IPS-NIHi11 (cell line): ENCODE measurements around the gene CCDC186.
"Not testable (repeated sequence)": the region's sequence is repeated elsewhere in the genome, so short reads cannot be mapped to it uniquely, and the experiment has no call there.

Experiments used
- DNase-seq: peaks from one replicate; pipeline ENCODE4 v3.0.0; 2012; ENCODE audit warnings: mixed read lengths, low spot score

The CCDC186 gene

GRCh38 chr10:114173603-114173920 lies 441 bp downstream of the CCDC186 start:
- peak; percentile 51 for DNase-seq

- no peak for DNase-seq
Measured at GRCh38 chr10:114172776-114173602, 1.0 kb downstream of the CCDC186 start.

DNA sequence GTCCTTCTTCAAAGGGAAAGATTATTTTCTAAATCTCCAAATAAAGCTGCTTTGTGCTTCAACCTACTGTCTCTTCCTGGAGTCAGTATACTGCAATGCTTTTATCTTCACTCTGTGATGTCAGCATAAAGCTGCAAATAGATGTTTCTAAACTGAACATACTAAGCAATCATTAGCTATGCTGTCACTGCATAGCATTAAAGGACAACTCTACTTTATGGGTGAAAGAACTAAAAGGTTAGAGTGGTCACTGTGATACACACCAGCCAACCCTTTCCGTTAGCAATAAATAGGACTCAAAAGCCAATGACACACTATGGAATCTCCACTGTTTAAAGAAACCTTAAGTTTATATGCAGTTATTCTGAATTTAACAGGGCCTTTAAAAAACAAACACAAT lies 1.8 kb downstream of the CCDC186 start:
- DNase-seq: no peak

DNA sequence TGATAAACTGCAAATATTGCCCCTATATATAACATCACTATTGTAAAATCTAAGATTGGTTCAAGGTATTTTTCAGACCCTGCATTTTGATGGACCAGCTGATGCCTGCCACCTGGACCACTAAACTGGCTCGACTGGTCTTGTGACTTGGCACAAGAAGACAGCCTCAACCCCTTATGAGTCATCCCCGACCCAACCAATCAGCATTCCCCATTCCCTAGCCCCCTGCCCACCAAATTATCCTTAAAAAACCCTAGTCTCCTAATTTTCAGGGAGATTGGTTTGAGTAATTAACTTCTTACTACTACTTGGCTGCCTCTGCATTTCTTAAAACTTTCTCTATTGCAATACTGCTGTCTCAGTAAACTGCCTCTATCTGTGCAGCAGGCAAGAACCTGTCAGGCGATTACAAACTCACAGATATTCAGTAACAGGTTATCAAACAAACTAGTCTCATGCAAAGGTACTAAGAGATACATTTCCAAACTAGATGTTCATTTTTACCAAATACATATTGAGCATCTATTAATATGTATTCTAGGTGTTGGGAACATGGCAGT lies 5.5 kb downstream of the CCDC186 start:
- no peak for DNase-seq

DNA sequence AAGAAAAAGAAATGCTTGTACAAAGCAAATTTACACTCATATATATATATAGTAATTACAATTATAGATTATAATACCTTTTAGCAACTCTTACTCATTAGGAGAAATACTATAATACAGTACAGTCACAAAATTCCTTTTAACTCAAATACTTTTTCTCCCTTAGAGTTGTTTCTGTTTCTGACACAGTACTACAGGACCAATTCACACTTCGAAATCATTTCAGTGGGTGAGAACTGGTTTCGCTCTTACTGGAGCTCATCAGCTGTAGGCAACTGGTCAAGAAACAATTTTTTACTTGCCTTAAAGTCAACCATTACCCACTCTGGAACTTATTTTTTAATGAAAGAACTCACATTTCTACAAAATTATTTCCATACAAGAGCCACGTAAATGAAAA lies 6.0 kb downstream of the CCDC186 start:
- DNase-seq: no peak

GRCh38 chr10:114166494-114166893 lies 7.5 kb downstream of the CCDC186 start:
- DNase-seq: no peak

- peak; percentile 11 for DNase-seq
Measured at GRCh38 chr10:114166043-114166442, 8.0 kb downstream of the CCDC186 start.

DNA sequence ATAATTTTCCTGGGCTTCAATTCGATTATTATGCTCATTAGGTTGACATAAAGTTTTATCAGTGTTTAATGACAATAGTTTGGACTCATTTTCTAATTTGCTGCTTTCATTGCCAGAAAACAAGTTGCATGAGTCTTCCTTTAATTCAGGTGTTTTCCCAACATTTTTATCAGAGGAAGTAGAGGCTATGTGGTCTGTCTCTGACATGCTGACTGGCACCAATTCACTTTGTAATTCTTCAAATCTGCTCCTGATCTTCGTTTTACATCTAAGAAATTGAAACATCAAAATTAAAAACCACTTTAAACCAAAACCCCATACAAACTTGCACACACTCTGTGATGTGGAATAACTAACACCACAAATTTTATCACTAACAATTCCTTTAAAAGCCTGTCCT lies 10.9 kb downstream of the CCDC186 start:
- no peak for DNase-seq

DNA sequence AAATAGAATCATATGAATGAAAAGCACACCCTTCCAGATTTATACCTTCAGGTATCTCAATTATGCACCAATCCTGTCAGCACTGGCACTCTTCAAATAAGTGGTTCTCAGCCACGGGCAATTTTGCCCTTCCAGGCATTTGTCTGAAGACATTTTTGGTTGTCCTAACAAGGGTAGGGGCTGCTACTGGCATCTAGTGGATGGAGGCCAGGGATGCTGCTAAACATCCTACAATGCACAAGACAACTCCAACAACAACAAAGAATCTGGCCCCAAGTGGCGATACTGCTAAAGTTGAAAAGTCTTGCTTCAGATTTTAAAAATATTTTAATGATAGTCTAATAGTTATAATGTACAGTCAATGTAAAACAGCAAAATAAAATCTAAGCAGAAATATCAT lies 16.1 kb downstream of the CCDC186 start:
- DNase-seq: no peak

DNA sequence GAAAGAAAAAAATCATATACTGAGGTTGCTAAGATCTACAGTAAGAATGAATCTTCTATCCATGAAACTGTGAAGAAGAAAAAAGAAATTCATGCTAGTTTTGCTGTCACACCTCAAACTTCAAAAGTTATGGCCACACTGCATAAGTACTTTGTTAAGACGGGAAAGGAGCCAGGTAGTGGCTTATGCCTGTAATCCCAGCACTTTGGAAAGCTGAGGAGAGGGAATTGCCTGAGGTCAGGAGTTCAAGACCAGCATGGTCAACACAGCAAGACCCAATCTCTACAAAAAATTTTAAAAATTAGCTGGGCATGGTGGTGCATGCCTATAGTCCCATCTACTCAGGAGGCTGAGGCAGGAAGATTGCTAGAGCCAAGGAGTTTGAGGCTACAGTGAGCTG lies 22.1 kb downstream of the CCDC186 start:
- DNase-seq: no peak

DNA sequence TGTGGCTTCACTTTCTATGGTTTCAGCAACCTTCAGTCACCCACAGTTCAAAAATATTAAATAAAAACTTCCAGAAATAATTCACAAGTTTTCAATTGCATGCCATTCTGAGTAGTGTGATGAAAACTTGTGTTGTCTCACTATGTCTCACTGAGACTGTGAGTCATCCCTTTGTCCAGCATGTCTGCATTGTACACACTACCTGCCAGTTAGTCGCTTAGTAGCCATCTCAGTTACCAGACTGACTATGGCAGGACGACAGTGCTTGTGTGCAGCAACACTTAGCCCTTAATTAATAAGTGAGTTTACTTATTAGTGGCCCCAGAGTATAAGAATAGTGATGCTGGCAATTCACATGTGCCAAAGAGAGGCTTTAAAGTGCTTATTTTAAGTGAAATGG lies 22.5 kb downstream of the CCDC186 start:
- no peak for DNase-seq

DNA sequence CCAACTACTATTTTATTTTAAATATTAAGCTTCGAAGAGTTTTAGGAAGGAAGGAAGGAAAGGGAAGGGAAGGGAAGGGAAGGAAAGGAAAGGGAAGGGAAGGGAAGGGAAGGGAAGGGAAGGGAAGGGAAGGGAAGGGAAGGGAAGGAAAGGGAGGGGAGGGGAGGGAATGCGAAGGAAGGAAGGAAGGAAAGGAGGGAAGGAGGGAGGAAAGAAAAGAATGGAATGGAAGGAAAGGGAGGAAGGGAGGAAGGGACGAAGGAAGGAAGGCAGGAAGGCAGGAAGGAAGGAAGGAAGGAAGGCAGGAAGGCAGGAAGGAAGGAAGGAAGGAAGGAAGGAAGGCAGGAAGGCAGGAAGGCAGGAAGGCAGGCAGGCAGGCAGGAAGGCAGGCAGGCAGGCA lies 24.5 kb downstream of the CCDC186 start:
- DNase-seq: not testable (repeated sequence)

GRCh38 chr10:114143160-114143559 lies 30.8 kb downstream of the CCDC186 start:
- DNase-seq: no peak

GRCh38 chr10:114142018-114142417 lies 32.0 kb downstream of the CCDC186 start:
- DNase-seq: no peak

DNA sequence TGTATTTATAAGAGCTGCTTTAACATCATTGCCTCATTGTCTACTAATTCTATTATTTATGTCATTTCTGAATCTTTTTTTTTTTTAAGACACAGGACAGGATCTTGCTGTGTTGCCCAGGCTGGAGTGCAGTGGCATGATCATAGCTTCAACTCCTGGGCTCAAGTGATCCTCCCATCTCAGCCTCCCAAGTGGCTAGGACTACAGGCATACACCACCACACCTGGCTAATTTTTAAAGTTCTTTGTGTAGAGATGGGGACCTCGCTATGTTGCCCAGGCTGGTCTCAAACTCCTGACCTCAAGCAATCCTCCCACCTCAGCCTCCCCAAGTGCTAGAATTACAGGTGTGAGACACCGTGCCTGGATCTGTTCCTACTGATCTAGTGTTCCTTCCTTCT lies 33.2 kb downstream of the CCDC186 start:
- DNase-seq: not testable (repeated sequence)

GRCh38 chr10:114140036-114140435 lies 34.0 kb downstream of the CCDC186 start:
- no peak for DNase-seq

DNA sequence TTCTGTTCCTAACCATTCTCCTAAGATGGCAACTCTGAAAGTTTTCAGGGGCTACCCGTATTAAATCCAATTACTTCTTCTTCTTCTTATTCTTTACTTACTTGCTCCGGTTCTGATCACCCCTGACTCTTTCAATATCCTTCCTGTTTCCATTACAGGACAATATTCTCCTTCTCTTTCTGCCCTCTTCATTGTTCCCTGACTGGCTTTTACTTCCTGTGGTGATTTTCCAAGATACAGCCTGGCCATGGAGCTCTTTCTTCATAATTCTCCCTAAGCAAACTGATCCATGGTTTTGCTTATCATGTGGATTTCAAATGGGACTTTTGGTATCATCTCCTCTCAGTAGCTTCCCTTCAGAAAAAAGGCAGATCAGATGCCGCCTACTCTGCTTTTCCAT lies 35.4 kb downstream of the CCDC186 start:
- DNase-seq: no peak

GRCh38 chr10:114135476-114135875 lies 38.5 kb downstream of the CCDC186 start:
- no peak for DNase-seq

GRCh38 chr10:114131094-114131493 lies 42.9 kb downstream of the CCDC186 start:
- DNase-seq: no peak

- DNase-seq: no peak
Measured at GRCh38 chr10:114121031-114121430, 53.0 kb downstream of the CCDC186 start.

DNA sequence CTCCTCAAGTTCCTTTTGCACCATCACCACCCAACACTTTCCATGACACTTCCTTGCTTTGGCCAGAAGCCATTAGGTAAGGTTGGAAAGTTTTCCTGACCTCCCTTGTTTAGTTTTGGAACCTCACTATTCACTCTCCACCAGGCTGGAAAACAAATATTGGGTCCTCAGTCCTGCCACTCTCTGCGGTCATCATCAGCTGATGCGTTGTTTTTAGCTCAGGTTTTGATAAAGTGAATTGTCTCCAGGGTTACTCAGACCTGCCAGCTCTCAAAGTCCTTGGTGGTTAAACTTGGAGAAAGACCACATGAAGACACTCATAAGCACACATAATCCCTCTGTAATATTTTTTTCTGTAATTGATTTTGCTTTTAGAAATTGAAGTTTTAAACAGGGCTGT lies 55.5 kb downstream of the CCDC186 start:
- DNase-seq: no peak

- DNase-seq: no peak
Measured at GRCh38 chr10:114117728-114118127, 56.3 kb downstream of the CCDC186 start.

DNA sequence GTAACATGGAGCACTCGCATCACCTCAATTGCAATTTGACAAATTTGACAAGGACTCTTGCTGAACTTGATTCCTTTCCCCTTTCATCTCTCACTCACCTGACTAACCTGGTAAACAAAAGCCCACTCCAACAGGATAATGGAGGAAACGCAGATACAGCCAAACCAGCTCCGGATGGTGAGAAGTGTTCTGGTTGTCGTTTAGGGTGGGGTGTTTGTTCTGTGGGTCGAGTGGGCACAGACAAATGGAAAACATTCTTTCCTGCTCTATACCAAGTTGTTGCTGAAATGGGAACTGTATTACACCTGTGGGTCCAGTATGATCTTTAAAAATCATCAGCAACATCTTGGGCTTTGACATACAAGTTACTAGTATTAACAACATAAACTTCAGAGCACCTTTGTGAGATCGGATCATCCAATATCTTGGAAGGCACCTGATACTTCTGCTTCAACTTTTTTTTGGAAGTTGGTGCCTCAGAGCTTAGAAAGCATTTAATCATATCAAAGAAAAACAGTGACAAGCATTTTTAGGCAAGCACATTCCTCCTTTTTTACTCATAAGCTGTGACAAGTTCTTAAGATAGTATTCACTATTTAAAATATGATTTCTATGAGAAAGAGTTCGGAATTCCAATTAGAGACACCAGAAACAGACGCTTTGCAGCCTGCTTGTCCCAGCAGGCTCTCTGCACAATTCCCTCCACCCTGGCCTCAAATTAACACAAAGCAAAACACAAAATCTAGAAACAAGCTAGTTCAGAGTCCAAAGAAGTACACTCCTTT lies 58.1 kb downstream of the CCDC186 start:
- no peak for DNase-seq
